Stimulated activated CD8-positive, alpha-beta memory T cell treated with anti-CD3 and anti-CD28 coated beads, Interleukin-2, amount 100 ng/mL, for 1 hour (primary cell): ENCODE results near the gene C11orf87.

Source experiments
- DNase-seq, 2 donors: peaks; one replicate each; pipeline ENCODE4 v3.0.0-alpha.2; 2020; ENCODE audit warnings: low read depth in 2 of 2

Gene C11orf87

DNA sequence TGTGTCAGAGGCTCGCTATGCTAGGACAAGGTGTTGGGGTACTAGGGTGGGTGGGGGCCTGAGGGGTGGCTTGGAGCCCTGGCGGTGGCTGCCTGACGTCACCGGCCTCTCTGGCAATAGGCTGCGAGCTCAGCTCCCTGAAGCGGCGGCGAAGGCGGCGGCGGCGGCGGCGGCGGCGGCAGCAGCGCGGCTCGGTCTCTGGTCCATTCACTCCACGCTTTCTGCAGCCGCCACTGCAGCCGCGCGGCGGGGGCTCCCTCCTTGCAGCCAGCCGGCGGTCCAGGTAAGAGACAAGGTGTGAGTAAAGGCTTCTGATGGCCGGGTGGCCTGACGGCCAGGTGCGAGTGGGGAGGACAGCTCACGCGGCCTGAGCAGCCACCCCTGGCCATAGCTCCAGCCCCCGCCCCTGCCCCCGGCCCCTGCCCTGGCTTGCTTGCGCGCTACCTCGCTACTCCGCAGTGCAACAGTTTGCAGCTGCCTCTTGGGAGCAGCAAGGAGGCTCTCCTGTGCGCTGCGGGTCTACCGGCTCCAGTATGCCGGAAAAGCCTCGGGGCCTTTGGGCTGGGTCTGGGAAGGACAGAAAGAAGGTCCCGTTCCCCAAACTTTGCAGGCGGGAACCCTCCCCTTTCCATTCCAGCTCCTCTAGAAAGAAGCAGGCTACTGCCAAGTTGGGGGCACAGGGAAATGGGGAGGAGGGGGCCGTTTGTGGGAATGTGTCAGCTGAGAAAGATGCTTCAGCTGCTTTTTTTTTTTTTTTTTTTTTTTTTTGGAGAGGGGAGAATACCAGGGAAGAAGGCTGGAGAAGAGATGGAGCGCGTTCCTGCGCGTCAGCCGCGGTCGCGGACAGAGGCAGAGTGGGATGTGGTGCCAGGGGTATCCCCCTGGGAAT, at the start of gene C11orf87:
Gene C11orf87 (plus strand): TSS at position 210 of the 889 bp plus-strand sequence. CDS start 1,444 bp downstream, outside the sequence.
- DNase-seq, result no peak

DNA sequence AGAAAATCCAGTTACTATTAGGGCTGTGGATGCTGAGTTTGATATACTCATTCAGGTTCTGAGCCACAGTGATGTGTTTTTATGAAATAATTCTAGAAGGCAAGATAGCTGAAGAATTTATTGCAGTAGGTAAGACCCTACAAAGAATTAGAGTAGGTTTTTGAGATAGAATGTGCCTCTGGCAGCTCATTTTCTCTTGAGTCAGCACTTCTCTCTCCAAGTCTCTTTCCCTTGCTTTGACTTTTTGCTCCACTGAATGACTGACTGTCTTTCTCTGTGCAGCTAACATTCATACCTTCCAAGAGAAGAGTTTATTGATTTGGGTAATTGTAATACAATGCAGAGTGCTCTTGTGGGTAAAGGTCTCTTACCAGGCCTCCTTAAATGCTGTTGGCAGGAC, 48.0 kb upstream of the C11orf87 start:
- no peak for DNase-seq

DNA sequence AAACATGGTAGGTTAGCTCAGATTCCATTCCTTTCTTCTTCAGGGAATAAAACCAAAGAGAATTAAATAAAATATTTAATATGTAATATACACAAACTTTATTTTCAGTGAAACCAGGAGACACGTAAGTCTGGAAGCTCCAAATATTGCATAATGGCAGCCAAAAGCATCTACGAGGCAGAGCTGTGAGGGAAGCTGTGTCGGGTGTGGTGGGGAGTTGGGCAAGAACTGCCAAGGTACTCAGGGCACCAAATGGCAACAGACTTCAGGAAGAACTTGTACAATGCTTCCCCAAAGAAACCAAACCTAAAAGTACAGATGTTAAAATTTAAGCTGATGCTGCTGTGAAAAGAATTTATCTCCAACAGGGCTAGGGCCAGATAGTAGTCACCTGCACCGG, 47.5 kb upstream of the C11orf87 start:
- DNase-seq, result no peak

DNA sequence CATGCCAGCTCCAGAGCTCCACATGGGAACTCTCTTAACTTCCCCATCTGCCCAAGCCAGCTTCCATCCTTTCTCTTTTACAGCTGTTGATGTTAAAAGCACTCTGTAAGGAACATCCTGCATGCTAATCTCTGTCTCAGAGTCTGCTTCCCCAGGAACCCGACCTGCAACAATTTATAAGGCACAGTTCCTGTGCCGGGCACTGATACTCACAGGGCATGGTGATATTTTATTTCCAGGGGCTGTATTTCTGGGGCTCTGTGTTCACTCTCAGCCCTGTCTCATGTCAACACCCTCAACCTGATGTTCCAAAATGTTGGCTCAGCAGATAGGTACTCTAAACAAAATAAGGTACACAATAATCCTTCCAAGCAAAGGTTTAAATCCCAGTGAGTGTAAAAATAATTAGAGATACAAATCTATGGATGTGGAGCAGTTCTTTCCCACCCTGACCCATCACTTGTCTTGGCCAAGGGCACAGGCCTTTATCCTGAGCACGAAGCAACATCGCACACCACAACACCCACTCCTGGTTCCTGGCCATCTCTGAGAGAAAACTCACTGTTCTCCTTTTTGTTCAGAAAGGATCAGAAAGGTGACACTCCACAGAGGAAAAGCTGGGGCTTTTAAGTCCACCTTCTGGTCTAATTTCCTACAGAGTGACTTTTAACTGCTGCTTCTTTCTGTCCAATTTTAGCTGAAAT, 44.8 kb upstream of the C11orf87 start:
- DNase-seq, result no peak

DNA sequence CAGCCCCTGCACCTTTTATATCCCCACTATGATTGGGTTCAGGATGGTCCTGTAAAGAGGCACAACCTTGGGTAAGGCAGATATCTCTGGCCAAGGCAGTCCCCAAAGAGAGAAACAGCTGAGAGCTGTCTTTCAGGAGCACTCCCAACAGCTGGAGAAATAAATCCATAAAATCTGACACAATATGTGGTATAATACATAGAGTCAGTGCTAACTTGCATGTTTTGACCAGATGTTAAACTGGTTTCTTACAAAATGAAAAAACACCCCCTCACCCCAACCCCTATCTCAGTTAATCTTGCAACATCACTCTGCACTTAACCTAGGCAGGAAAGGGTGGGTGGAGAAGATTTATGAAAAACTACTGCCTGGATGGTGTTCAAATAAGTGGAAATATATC, 44.0 kb upstream of the C11orf87 start:
- DNase-seq, result no peak

DNA sequence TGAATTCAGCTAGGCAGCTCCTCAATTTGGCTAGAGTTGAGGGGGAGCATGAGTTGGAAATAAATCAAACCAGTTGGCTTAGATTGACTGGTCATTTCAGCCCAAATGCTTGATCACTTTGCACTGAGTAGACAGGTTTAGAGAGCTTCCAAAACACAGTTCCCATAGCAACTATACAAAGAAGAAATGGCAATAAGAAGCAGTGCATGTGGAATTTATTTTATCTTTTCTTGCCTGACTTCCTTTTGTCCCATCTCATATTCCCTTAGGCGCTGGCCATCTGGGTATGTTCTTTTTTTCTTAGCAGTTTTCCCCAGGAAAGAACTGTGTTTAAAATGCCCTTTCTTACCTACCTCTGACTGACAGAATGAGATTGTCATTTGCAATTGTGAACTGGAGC, 38.7 kb upstream of the C11orf87 start:
- DNase-seq, result no peak

DNA sequence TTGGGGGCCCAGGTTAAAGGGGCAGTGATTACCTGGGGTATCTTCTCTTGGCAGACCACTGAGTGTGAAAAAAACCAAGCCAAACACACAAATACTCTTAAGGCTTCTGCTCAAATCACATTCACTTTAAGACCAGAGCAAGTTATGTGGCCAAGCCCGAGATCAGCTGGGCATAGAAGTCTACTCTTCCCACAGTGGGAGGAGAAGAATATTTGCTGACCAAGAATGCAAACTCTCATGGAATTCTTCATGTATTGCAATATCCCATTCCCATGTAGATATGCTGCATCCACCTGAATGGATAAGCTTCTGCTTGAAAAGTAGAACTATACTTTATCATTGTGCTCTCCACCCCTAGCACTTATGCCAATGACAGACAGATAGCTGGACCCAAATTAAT, 37.1 kb upstream of the C11orf87 start:
- no peak for DNase-seq

DNA sequence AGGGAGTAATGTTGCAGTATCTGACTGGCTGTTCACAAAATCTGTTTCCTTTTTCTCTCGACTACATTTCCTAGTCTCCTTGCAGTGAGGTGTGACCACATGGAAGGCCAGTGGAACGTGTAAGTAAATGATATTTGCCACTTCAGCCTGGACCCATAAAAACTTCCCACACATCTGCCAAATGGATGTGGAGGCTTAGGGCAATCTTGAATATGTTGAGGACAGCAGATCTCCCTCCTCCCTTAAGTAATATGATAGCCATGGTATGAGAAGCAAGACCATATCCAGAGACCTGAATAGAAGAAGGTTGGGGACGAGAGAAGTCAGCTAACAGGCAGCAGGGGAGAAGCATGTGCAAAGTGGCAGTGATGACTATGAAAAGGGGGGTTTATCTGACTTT, 33.0 kb upstream of the C11orf87 start:
- no peak for DNase-seq

DNA sequence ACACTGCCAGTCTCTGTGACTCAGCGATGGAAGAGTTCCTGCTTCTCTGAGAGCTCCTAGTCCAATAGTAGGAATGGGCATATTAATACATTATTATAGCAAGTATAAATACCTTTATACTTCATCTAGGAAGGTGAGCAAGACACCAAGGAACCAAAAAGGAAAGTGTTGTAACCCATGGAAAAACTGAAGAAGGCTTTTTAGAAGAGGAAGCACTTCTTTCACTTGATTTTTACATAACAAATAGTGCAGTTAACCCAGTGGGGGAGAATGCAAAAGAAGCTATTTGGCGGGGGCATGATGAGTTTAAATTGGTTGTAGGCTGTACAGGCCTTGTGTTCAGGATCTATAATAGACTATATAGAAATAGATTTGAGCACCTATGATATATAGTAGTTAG, 31.2 kb upstream of the C11orf87 start:
- no peak for DNase-seq

DNA sequence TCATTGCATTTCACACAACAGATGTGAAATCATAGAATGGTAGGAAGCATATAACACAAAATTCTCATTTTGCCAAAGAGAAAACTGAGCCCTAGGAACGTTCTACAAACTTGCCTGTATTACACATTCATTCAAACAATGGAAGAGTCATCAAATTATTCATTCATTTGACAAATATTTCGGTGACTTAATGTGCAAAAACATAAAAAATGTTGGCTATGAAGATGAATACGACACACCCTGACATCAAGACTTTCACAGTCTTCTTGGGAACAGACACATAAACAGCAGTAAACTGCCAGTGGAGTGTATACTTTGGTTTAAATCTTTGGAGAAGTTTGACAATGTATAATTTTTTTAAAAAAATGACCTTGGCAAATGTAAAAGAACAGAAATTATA, 20.4 kb upstream of the C11orf87 start:
- no peak for DNase-seq

DNA sequence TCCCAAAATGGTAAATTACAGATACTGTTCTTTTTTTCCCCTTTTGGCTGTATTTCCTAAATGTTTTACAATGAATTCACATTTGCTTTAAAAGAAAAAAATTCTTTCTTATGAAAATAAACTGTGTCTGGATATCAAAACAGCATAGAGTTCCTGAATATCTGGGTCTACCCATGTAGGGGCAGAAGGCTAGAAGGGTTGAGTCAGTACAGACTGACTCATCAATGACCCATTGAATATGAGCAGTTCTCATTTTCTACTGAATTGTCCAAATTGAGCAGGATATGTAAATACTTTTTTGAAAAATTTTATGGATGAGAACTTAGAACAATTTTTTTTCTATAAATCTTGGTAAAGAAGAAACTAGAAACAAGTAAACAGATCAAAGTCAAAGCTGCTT, 16.3 kb upstream of the C11orf87 start:
- no peak for DNase-seq

DNA sequence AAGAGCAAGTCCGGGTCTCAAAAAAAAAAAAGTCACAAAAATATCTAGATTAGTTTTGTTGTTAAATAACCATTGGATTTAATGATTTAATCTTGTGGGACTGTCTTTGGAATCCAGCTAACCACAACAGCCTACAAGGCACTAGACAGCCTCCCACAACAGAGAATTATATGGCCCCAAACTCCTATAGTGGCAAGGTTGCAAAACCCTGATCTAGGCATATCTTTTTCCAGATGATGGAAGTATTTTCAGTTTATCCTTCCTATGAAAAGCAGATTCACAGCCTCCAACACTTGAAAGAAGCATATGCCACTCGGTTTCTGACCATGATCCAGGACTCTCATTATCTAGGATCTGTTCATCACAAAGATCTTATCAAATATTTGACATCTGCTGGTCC, 5.4 kb upstream of the C11orf87 start:
- no peak for DNase-seq

DNA sequence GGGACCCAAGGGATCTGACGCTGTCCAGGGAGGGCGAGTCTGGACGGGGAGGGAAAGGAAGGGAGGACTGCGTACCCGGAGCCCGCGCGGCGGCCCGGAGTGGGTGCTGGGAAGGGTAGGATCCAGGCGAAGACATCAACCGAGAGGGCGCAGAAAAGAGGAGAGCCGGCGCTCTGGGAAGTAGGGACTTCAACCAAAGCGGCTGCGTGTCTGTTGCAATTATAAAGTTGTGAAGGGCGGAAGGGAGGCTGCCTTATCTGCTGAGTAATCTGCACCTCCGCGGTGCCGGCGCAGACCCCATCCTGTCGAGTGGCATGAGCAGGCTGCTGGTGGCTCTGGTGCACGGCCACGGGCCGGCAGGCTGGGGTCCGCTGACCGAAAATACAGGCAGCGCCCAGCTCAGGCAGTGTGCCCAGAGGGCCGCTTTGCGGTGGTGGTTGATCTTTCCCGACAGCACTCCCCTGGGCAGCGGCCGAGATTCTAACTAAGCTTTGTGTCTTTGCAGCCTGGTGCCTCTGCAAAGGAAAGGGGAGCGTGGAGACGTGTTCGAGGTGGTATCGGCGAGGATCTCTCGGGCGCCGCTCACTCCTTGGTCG, 978 bp downstream of the C11orf87 start:
- no peak for DNase-seq

DNA sequence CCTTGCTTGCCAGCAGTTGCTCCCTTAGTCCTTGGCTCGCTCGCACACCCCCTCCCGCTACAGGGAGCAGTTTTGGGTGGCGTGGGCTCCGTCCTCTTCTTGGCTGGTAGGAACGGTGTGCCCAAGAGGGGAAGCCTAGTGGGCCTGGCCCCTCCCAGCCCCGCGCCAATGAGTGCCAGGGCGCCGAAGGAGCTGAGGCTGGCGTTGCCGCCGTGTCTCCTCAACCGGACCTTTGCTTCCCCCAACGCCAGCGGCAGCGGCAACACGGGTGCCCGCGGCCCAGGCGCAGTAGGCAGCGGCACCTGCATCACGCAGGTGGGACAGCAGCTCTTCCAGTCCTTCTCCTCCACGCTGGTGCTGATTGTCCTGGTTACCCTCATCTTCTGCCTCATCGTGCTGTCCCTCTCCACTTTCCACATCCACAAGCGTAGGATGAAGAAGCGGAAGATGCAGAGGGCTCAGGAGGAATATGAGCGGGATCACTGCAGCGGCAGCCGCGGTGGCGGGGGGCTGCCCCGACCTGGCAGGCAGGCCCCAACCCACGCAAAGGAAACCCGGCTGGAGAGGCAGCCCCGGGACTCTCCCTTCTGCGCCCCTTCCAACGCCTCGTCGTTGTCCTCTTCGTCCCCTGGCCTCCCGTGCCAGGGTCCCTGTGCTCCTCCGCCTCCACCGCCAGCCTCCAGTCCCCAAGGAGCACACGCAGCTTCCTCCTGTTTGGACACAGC, 1.6 kb downstream of the C11orf87 start:
- no peak for DNase-seq

DNA sequence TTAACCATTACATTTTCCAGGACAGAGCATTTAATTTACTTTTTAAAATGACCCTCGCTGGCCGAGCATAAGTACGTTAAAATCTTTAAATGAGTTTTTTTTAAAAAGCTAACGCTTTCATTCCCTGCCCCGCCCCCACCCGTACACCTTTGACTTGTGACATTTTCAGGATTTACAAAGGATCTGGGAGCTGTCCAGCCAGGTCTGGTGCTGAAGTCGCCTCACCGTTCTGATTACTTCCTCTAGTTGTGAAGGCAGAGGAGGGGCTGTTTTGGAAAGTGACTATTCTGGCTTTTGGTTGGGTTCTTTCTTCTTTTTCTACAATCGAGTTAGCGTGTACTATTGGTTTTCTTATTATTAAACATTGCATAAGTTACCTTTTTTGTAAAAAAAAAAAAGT, 2.9 kb downstream of the C11orf87 start:
- DNase-seq, result no peak

DNA sequence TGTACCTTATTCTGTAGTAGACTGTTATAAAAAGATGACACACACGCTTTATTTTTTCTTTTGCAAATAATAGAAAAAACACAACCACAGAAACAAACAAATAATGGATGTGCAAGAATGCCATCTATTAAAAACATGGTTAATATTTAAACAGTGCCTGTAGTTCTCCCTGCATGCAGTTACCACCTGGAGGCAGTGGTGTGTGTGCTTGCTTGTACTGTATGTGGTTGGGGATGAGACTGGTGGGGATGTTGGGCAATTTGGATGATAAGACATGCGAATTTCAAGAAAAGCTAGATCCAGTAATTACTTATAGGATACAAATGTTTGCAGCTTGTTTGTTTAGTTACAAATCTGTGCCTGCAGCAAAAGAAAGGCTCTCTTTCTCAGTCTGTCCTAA, 3.6 kb downstream of the C11orf87 start:
- DNase-seq, result no peak

DNA sequence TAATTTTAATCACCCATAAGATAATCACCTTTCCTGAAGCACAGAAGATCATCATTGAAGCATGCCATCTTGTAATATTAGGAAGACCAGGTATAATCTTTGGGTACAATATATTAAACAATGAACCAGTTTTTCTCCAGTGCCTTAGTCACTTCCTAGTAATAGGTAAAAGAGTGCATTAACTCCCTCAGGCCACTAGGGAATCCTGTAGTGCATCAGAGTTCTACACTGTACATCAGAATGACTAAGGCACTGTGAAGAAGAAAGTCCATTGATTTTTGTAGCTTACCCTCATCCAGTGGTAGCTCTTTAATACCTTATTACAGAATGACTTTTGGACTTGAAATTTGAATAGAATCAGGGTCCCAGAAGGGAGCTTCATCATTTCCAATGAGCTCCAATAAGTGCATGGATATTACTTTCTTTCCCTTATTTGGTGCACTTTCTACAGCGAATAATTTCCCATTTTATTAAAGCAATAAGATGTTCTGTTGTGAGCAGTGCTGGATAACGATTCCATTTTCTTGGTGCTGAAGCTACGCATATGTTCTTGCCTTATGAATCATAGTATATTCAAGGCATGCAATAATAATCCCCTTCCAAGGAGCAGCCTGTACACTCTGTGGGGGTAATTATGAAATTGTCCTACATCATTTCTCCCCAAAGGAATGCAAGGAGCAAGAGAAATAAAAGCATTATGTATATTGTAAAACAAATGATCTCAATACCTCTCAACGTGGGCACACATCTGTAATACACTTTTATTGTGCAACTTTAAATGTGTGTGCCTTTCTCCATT, 4.7 kb downstream of the C11orf87 start:
- DNase-seq, result no peak

DNA sequence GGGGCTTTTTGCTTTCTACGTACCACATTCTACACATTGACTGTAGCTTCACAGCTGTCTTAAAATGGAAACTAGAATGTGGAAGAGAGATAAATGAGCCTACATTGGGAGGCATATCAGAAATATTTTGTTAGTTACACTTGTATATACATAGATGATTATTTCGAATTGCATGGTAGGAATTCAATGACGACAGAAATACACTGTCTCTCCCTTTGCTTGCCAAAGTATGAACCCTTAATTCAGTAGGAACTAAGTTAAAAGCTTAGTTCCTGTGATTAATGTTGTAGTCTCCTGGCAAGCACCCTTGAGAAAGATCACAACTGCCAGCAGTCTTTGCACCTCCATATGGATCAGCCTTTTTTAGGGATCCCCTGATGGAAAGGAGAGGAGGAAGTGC, 10.1 kb downstream of the C11orf87 start:
- no peak for DNase-seq

DNA sequence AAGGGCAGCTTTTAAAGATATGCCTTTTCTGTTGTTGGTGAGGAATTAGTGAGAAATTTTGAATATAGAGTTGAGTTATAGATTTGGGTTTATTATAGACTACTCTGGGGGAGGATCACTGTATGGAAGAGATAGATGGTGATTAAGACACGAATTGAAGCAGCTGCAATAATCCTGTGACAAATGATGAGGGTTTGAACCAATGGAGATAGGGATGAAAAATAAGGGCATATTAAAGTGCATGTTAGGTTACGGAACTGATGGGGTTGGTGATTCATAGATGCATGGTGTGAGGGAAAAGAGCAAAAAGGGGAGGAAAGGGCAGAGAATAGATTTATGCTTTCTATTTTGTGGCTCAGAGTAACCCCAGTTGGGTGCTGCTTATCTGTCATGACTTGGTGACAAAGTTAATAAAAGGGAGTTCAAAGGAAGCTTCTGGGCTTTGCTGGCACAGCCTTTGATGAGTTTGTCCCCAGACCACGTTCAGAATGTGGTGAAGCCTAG, 11.8 kb downstream of the C11orf87 start:
- no peak for DNase-seq

DNA sequence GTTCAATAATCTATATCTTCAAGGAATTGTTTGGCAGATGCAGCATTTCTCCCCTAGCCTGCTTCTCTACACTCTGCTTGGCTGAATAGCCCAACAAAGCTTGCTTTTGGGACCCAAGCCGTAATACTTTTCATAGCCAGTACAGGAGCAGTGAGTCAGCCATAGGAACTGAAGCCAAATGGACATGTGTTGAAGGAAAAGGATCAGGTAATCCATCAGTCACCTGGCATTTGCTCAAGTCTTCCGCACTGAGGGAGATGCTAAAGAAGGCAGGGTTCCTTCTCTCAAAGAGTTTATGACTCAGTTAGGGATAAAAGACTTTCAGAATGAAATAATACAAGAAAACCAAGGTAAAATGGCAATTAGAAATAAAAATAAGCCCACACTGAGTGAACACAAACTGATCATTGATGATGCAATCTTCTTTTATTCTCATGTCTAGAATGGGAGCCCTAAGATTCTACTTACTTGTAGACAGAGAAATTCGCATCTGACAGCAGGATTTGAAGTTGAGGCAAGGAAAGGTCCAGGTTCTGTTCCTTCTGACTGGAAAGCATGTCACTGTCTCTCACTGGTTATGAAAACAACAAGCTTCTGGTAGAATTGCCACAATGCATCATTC, 13.2 kb downstream of the C11orf87 start:
- DNase-seq, result no peak

DNA sequence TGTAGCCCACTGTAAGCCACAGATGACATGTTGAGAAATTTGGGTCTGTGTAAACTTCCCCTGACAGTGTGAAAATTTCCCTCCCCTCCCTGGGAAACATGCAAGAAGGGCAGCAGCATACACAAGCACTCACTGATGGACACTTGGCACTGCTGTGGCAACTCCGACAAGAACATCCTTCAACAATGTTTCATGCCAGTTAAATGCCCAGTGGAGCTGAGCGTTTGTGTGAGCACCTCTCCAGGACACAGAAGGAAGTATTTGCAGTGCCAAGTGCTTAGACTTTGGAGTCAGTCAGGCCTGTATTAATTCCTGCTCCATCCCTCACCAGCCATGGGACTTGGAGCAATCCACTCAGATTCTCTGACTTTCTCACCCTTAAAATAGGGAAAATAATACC, 17.7 kb downstream of the C11orf87 start:
- DNase-seq, result no peak
